C1 segment of cervical spinal cord (tissue), 14 donors: Measurements from ENCODE around the gene DNASE1L2.
"Not testable (repeated sequence)": the region's sequence is repeated elsewhere in the genome, so short reads cannot be mapped to it uniquely, and the experiment has no call there.

Experiments
- DNase-seq, 14 donors: peaks; one replicate each; lab custom pipeline; 2025; lab: John Stamatoyannopoulos, UW

DNASE1L2 gene

GRCh38 chr16:2203119-2203688 is 33.0 kb upstream of the DNASE1L2 start:
- DNase-seq = not testable (repeated sequence)

GRCh38 chr16:2204416-2205103 is 31.7 kb upstream of the DNASE1L2 start:
- DNase-seq = no peak

- DNase-seq = peak; percentile 58 to 99 (median 90)
Observed at GRCh38 chr16:2205104-2205966, 30.9 kb upstream of the DNASE1L2 start, which contains the start of gene MLST8. Gene MLST8 (plus strand): TSS chr16:2205454. CDS start chr16:2206086, 632 bp downstream.

GRCh38 chr16:2205967-2206313 is 30.3 kb upstream of the DNASE1L2 start:
- peak in 1 of 14 donors; percentile 55 for DNase-seq

GRCh38 chr16:2206420-2206779 is 29.8 kb upstream of the DNASE1L2 start:
- no peak for DNase-seq

GRCh38 chr16:2206780-2207433 is 29.3 kb upstream of the DNASE1L2 start:
- DNase-seq = peak in 1 of 14 donors; percentile 37

- DNase-seq = no peak
Observed at GRCh38 chr16:2207872-2208271, 28.4 kb upstream of the DNASE1L2 start.

GRCh38 chr16:2208308-2208707 is 27.9 kb upstream of the DNASE1L2 start:
- peak in 1 of 14 donors; percentile 14 for DNase-seq

GRCh38 chr16:2208772-2209171 is 27.5 kb upstream of the DNASE1L2 start:
- no peak for DNase-seq

GRCh38 chr16:2209258-2210008 is 26.8 kb upstream of the DNASE1L2 start:
- DNase-seq = no peak

- no peak for DNase-seq
Observed at GRCh38 chr16:2210009-2210332, 26.3 kb upstream of the DNASE1L2 start.

GRCh38 chr16:2210386-2211365 is 25.6 kb upstream of the DNASE1L2 start, which contains the start of gene BRICD5:
Gene BRICD5 (minus strand): TSS chr16:2210863. CDS start chr16:2210833, 30 bp downstream.
- DNase-seq = no peak

GRCh38 chr16:2211923-2212347 is 24.3 kb upstream of the DNASE1L2 start:
- no peak for DNase-seq

- peak in 1 of 14 donors; percentile 84 for DNase-seq
Observed at GRCh38 chr16:2212362-2213324, 23.6 kb upstream of the DNASE1L2 start.

- DNase-seq = no peak
Observed at GRCh38 chr16:2213817-2214718, 22.2 kb upstream of the DNASE1L2 start.

GRCh38 chr16:2214719-2214968 is 21.6 kb upstream of the DNASE1L2 start, which contains the start of gene PGP:
Gene PGP (minus strand): TSS chr16:2214840. CDS start chr16:2214777, 63 bp downstream.
- DNase-seq = no peak

- no peak for DNase-seq
Observed at GRCh38 chr16:2216330-2216729, 19.9 kb upstream of the DNASE1L2 start.
